Fibroblast of peridontal ligament (primary cell): ENCODE measurements around the gene PXT1.
A peak's percentile ranks its signal among the peaks of the same experiment; 100 is the strongest.
"Not testable (repeated sequence)": the region's sequence is repeated elsewhere in the genome, so short reads cannot be mapped to it uniquely, and the experiment has no call there.

Experiments
- DNase-seq: peaks from one replicate; pipeline ENCODE4 v3.0.0-alpha.2; 2010; ENCODE audit errors: extremely low read depth

PXT1 gene

GRCh38 chr6:36442671-36443470 lies at the start of gene PXT1, which contains the start of gene KCTD20:
Gene PXT1 (minus strand): TSS chr6:36442854. CDS start chr6:36426082, 16,772 bp downstream.
Gene KCTD20 (plus strand): TSS chr6:36443000. CDS start chr6:36470098, 27,098 bp downstream.
- peak; percentile 79 for DNase-seq

GRCh38 chr6:36492092-36492491 lies 49.4 kb upstream of the PXT1 start:
- no peak for DNase-seq

GRCh38 chr6:36491378-36491965 lies 48.8 kb upstream of the PXT1 start:
- DNase-seq, result no peak

- DNase-seq, result peak; percentile 30
These were observed 46.8 kb upstream of the PXT1 start for GRCh38 chr6:36489426-36489825.

GRCh38 chr6:36488221-36488620 lies 45.6 kb upstream of the PXT1 start:
- no peak for DNase-seq

- peak; percentile 45 for DNase-seq
These were observed 45.0 kb upstream of the PXT1 start for GRCh38 chr6:36487698-36488097.

GRCh38 chr6:36484736-36485135 lies 42.1 kb upstream of the PXT1 start:
- no peak for DNase-seq

- not testable (repeated sequence) for DNase-seq
These were observed 40.7 kb upstream of the PXT1 start for GRCh38 chr6:36483326-36483725.

- no peak for DNase-seq
These were observed 36.6 kb upstream of the PXT1 start for GRCh38 chr6:36479256-36479655.

- DNase-seq, result no peak
These were observed 35.4 kb upstream of the PXT1 start for GRCh38 chr6:36478051-36478526.

GRCh38 chr6:36469946-36470345 lies 27.3 kb upstream of the PXT1 start:
- no peak for DNase-seq

GRCh38 chr6:36469148-36469661 lies 26.6 kb upstream of the PXT1 start:
- no peak for DNase-seq

GRCh38 chr6:36467625-36468024 lies 25.0 kb upstream of the PXT1 start:
- DNase-seq, result no peak

- DNase-seq, result no peak
These were observed 21.6 kb upstream of the PXT1 start for GRCh38 chr6:36464233-36464632.

- peak; percentile 68 for DNase-seq
These were observed 21.0 kb upstream of the PXT1 start for GRCh38 chr6:36463676-36464075.

GRCh38 chr6:36461646-36462045 lies 19.0 kb upstream of the PXT1 start:
- DNase-seq, result no peak

- no peak for DNase-seq
These were observed 18.3 kb upstream of the PXT1 start for GRCh38 chr6:36460916-36461315.

- DNase-seq, result no peak
These were observed 16.8 kb upstream of the PXT1 start for GRCh38 chr6:36459501-36459900.

- DNase-seq, result no peak
These were observed 12.9 kb upstream of the PXT1 start for GRCh38 chr6:36455486-36456027.

GRCh38 chr6:36452897-36453296 lies 10.2 kb upstream of the PXT1 start:
- DNase-seq, result not testable (repeated sequence)

- DNase-seq, result not testable (repeated sequence)
These were observed 6.5 kb upstream of the PXT1 start for GRCh38 chr6:36449173-36449572.

- no peak for DNase-seq
These were observed 3.0 kb upstream of the PXT1 start for GRCh38 chr6:36445621-36446020.

GRCh38 chr6:36444470-36444869 lies 1.8 kb upstream of the PXT1 start:
- peak; percentile 71 for DNase-seq
